NOMO-1 treated with DMSO at 0.1 percent for 48 hours (cell line): ENCODE measurements around the gene GRB7.

Experiments
- DNase-seq: peaks from one replicate; lab custom pipeline; 2025; ENCODE audit not compliant: unreplicated experiment; lab: John Stamatoyannopoulos, UW

Gene GRB7

DNA sequence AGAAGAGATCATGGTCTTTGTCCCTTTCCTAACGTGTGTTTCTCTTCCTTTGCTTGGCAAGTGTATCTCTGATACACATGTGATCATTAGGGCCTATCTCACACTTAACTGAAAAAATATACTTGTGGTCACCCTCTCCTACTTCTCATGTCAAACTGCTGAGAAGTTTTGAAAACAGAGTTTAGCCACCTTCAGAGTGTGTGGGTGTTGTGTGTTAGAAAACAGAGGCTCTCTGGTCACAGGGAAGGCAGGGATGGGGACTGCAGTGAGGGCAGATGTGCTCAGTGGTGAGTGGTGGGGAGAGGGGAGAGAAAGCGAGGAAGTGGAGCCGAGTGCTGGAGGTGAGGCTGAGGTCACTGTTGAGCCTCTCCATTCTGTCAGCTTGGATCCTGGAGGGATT, 29.4 kb downstream of the GRB7 start:
- no peak for DNase-seq

DNA sequence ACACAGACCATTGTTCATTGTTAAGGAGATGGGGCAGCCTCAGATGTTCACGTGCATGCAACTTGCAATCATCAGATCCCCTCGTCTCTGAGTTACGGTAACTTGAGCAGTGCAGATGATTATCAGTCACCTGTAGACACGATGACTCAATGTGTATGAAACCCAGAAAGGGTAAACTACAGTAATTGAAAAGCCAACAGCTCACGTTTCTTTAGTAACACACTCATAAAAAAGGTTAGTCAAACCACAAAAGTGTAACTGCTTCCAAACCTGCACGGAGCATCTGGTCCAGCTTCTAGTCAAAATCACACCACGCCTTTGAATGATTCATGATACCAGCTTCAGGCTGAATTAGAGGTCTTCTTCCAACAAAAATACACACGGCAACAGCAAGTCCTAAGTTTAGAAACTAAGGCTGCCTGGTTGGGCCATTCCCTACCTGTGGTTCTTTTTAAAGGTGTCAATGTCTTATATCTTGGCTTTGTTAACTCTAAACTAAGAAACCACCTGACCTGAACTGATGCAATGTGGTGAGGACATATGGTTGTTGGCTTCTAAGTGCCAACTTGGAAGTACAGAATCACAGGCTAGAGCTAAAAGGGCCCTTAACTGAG, 32.3 kb downstream of the GRB7 start:
- DNase-seq: no peak

DNA sequence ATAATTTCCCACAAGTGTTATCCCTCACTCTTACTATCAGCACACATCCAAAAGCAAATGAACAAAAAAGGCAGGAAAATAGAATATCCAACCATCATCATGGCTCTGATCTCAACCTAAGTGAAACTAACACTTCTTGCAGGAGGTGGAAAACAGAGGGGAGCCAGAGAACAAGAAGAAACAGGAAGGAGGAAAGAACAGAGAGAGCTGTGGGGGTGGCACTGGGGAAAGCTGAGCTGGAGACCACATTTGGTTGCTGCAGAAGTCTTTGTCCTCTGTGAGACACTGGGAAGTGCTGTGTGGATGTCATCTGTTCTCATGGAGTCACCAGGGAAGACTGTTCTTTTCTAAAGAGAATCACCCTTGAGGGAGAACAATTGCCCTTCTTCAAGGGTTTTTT, 34.7 kb downstream of the GRB7 start:
- DNase-seq: no peak

DNA sequence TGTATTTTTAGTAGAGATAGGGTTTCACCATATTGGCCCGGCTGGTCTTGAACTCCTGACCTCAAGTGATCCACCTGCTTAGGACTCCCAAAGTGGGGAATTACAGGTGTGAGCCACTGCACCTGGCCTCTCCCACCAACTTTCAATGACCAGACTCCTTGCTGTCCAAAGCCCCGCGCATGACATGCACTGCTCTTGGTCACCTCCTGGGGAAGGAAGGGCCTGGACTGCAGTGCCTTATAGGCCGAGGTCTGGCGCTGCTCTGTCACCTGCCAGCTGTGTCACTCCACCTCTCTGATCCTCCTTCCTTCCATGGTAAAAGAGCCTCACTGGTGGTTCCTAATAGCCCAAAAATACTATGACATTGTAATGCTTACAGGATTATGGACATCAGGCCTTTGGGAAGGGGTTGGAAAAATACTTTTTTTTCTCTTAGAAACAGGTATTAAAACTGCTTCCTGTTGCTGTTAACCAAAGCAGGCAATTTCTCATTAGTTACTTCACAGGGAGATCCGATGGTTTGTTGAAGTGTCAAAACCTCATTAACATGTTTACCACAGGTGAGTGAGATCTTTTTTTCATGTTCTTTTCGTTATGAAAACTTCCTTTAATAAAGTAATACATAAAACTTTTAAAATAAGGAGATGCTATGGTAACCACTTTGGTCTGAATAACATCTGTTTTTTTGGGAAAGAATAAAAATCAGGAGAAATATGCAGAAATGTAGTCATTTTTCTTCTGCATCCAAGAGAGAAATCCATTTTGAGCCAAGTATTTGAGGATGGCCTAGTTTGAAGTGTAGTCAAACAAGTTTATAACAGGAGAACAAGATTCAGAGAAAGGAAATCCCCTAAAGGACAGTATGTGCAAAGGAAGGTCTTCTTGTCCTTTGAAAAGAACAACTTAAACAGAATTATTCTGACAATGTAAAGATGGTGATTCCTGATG, 35.5 kb downstream of the GRB7 start:
- no peak for DNase-seq

DNA sequence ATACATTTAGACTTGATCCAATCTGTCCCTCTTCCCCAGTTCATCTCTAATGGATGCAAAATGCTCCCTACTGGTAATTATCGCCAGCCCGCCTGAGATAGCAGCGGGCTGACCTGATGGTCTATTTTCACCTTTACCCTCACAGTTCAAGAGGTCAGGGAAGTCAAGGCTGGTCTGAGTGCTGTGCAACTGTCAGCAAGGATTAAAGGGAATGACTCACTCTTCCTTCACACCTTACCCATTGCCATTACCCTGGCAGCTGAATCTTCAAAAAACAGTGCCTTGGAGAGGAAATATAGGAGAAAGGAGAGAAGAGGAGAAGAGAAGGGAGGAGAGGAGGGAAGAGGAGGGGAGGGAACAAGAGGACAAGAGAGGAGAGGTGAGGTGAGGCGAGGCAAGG, 36.3 kb downstream of the GRB7 start:
- DNase-seq: no peak

DNA sequence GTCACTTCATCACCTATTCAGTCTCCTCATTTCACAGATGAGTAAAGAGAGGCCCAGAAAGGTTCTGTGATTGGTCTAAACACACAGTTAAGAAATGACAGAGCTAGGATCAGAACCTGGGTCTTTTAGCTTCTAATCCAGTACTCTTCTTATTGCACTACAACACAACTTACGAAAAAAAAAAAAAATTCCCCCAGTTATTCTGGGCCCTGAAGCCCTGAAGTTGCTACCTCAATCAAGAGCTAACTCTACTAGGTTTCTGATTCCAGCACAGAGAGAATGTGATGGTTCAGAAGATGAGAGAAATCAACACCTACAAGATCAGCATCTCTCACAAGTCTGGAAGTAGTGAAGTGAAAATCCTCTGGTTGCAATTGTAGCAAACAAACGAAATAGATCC, 37.3 kb downstream of the GRB7 start:
- no peak for DNase-seq

DNA sequence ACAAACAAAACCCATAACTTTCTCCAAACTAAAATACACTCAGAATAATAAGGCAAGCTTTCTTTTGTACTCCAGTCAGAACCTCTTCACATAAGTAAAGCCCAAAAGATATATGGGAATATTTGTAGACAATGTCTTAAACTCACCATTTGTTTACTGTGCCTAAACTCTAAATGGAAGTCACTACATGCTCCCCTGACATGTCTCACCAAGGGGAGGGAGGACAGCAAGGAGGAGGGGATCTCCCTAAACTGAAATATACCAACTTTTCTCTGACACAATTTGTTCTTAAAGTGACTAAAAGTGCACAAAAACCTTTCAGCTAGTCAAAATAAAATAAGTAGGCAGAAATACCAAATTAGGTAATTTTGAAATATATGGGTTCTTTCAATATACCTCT, 38.5 kb downstream of the GRB7 start:
- DNase-seq: no peak

DNA sequence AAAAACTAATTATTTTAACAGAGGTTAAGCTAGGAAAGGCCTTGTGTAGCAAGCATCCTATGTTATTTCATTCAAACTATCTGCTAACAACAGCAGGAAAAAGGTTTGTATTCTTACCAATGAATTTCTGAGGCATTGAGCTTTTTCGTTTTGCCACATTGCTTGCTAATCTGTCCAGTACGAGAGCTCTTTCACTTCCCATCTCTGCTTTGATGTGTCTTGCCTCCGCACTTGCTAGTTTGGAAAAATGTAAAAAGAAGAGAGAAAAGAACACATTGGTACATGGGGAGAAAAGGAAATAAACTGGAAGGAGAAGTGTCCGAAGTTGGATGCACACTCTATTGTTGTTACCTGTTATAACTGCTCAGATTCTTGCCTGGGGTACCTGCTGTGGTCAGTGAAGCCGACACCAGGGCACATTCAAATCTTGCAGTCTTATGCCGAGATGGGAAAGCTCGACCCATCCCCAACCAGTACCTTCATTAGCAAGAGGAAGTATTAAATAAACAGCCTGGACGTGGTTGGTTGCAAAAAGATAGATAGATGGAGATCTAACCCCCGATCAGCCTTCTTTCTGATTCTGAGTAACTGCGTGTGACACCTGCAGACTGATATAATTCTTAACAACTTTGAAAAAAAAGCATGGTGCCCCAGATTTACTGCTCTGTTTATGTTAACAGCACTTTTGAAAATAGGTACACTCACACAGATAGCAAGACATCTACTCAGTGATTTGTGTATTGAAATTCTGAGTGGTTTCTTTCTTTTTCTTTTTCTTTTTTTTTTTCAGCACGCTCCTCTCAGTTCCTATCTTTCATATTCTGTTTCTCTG, 40.0 kb downstream of the GRB7 start:
- peak; percentile 16 for DNase-seq

DNA sequence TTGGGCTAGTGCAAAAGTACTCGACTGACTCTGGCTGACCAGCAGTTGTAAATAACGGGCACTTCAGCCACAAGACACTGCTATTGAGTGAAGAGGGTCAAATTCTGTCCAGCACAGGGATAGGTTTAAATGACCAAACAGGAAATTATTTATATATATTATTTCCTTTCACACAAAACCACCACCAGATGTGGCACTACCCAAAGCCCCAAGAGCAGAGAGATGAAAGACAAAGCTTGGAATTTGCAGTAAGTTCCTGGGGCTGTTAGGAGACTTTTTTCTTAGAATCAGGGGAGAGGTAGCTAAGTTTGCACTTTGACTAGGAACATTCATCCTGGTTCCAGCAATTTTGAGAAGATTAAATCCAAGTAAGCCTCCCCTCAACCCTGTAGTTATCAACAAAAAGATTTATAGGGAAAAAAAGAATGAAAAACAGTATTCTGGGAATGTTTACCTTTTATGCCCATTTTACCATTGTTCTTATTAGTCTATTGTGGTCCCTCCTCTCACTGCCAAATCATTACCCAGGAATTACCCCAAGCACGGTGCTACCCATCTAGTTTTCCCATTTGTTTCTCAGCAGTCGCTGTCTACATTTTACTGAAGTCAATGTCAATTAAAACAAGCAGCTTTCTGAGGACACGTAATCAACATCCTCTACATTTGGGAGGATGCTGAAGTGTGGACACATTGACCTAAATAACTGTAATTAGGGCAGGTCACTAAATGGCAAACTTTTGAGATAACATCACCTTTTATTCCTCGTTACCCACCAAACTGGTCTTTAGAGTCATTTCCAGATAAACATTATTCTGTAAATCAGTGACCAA, 43.5 kb downstream of the GRB7 start:
- DNase-seq: no peak

DNA sequence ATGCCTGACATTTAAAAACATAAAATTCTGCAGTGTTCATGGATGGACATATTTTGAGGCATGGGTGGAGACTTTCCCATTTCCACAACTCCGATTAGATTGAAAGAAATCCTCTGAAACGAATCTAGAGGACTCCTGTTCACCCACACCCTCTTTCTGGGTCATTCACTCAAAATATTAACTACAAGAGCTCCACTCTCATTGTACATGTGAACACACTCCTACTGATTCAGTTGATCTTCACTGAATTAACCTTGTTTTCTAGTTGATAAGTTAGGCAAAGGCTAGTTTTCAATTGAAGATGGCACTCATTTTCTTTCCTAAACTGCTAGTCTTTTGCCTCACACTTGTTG, 44.1 kb downstream of the GRB7 start:
- DNase-seq: no peak

DNA sequence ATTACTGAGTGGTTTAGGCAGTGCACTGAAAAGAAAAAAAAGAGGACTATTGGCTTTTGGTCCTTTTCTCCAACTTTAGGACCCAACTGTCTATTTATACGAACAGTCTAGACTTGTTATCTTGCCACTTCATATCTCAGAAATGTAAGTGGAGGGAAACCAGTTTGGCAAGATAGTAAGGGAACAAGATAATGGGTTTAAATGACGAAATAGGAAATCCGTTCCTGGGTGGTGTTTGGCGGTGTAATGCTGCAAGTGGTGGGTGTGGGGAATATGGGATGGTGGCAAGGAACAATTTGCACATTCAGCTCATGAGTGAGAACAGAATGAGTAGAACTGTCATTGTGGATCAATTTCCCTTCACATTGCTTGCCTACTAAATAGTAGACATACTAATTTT, 44.7 kb downstream of the GRB7 start:
- peak; percentile 32 for DNase-seq

DNA sequence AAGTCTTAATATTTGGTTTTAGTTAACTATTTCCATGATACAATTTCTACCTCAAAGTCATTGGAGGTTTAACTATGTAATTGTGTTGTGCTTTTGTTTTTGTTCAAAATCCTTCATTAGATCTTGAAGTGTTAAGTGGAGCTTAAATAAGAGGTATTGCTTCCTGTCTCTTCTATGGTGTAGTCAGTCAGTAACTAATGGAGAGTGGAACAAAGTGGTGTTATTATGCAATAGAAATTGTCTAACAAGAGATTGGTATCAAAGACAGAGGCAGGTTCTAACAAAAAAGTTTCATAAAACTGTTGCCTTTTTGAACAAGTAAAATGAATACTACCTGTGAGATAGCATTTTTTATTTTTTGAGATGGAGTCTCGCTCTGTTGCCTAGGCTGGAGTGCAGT, 45.2 kb downstream of the GRB7 start:
- DNase-seq: peak; percentile 46

DNA sequence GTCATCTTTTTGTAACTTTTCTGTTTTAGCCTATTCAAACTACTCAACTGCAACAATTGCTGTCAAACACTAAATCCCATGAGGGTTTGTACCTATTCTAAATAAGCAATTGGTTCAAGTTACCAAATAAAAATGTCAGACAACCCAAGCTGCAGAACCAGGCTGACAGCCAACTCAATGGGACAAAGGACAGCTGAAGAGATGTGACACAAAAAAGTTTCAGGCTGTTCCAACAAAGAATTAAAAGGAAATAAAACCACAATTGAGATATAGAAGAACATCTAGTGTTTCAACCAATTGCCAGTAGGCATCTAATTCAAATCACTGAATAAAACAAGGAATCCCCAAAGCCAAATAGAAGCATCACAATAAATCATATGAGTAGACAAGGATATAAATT, 49.3 kb downstream of the GRB7 start:
- no peak for DNase-seq

DNA sequence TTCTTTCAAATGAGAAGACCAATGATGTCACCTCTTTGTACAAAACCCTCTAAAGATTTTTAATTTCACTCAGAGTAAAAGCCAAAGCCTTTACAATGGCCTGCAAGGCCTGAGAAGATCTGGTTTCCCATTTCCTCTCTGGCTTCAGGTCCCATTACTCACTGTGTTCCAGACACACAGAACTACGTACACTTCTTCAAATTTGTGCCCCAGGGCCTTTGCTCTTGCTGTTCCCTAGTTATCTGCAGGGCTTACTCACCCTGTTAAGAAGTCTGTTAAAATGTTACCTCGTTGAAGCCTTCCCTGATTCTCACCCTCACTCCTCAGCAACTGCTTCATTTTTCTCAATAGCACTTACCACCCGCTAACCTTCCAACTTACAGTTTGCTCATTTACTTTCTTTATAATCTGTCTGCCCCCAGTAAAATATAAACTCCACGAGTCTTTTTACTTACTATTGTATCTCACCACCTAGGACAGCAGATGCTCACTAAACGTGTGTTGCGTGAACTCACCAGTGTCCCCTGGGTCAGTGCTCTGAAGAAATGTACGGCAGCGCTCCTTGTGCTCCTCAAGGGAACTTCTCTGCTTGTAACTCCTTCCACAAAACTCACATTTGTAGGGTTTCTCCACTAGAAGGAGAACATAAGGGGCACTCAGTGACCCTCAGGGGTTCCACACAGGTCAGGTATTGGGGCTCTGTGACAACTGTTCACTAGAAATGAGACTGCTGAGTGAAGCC, 50.2 kb downstream of the GRB7 start:
- DNase-seq: no peak

DNA sequence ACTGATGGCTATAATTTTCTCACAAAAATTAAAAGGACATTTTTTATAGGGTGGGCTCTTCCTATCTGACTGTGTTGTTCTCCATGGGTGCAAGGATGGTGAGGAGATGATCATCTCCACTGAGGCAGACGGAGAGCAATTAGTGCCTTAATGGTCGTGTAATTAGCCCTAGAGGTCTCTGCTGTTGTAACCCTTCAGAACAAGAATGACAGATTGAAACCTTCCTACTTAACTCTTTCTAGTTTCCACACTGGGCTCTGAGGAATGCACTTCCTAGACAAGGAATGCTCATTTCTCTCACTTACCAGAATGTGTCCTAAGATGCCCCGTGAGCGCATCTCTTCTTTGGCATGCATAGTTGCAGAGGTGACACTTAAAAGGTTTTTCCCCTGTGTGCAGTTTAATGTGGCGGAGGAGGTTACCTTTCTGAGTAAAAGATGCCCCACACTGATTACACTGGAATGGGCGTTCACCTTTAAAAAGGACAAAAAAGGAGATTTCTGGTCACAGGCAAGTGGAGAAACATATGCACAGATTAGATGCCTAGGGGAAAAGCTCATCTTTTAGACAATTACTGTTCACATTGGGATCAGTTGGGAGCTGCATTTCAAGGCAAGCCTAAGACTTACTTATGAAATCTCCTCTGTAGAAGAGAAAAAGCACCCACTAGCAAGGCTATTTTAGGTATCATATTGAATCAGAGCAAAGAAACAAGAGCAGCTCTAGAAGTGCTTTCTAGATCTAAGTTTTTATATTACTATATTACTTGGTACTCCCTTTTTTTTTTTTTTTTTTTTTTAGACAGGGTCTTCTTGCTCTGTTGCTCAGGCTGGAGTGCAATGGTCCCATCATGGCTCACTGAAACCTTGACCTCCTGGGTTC, 53.6 kb downstream of the GRB7 start:
- no peak for DNase-seq

DNA sequence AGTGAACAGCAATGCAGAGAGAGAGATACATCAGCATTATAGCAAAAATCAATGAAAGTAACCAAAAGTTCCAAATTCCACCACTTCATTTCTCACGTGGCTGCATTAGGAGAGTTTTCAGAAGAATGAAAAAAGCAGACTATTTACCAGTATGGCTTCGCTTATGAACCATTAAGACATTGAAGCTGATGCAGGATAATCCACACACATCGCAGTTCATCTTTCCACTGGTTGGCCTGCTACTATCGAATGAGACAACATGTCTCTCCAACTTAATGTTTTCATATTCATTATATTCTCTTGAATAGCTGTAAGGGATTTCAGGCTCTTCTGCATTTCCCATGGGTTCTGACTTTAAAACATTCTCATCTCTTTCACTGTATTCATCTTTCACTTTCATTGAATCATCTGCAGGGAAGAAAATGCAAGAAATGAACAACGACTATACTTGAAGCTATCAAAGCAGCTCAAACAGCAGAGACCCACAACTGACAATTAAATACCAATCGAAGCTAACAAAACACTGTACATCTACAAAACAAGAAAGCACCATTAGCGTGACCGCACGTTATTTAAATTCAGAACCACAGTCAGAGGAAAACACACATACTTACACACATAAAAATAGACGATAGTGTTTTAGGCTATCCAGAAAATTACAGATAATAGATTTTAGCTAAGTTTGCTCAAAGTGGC, 54.9 kb downstream of the GRB7 start:
- DNase-seq: no peak

DNA sequence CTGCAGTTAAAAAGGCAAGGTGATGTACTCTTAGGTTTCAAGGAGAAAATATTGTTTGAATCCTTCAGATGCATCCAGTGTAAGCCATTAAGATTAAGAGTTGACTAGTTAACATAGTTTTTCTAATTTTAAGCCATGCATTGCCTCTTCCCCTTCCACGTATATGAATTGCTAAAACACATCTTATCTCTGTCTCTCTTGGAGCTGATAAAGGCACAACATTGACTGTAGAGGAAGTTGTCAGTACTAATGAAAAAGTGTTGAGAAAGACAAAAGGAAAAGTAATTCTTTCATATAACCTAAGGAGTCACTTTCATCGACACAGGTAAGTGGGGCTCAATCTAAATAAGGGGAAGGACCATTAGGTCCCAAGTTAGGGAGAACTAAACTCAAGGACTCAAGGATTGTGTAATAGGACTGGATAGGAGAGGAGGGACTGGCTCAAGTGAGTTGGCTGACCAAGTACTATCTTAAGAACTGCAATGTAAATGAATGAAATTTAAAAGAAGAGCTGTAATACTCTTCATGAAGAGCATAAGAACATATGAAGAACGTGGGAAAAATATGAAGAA, 55.6 kb downstream of the GRB7 start:
- DNase-seq: no peak

DNA sequence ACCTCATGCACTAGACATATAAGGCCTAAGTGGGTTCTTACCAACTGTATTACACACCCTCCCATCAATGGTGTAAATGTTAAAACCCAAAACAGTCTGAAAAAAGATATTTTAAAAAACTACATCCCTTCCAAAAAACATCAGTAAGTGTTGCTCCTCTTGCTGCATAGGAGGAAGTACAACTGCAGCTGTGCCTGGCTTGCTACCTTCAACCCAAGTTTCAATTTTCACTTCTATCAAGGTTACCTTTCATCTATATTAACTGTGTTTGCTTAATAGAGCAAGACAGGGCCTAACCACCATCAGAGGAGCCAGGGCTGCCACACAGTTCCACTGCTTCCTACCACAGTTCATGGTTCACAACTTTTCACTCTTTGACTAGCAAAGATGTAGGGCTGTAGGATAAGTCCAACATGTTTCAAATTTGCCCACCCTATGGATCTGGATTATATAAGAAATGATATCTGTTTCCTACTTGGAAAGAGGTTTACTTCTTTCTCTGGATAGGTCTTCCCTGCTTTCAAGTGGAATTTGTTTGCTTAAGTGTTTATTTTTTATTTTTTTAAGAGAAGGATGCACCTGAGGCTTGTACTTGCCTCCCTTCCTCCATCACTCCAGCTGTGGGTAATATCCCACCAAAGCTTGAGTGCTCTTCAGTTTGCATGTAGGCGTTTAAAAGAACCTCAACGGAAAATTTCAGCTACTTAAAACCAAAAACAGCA, 56.7 kb downstream of the GRB7 start:
- no peak for DNase-seq
